MM.1S (cell line): ENCODE data around the gene GNLY.

Experiments used
- DNase-seq: peaks from one replicate; pipeline ENCODE4 v3.0.0-alpha.2; 2015
- H2AFZ ChIP-seq: fragments of 300-600 bp; sonication (generic); 2 replicates; pipeline ENCODE4 v1.6.0; 2016; ENCODE audit warnings: antibody characterized with exemption, low read length
- H3F3A ChIP-seq: fragments of 300-600 bp; sonication (generic); 2 replicates; pipeline ENCODE4 v1.6.1; 2016; ENCODE audit warnings: mild to moderate bottlenecking, antibody characterized with exemption, low read length, moderate library complexity, mixed read lengths; ENCODE audit not compliant: insufficient read depth
- H3K27ac ChIP-seq: fragments of 300-600 bp; sonication (generic); 2 replicates; pipeline ENCODE4 v1.5.1; 2016; ENCODE audit warnings: mild to moderate bottlenecking, low read length
- H3K27me3 ChIP-seq: fragments of 300-600 bp; sonication (generic); replicated peaks from 2 replicates; pipeline ENCODE4 v1.6.0; 2016; ENCODE audit warnings: low read length; ENCODE audit not compliant: insufficient read depth
- H3K36me3 ChIP-seq: fragments of 300-600 bp; sonication (generic); replicated peaks from 2 replicates; pipeline ENCODE4 v1.6.1; 2016; ENCODE audit warnings: mild to moderate bottlenecking, low read length, mixed read lengths; ENCODE audit not compliant: insufficient read depth
- H3K4me1 ChIP-seq: fragments of 300-600 bp; sonication (generic); 2 replicates; pipeline ENCODE4 v1.6.1; 2016; ENCODE audit warnings: low read length, mixed read lengths
- H3K4me2 ChIP-seq: fragments of 300-600 bp; sonication (generic); 2 replicates; pipeline ENCODE4 v1.6.0; 2016; ENCODE audit warnings: low read depth, low read length
- H3K4me3 ChIP-seq: fragments of 300-600 bp; sonication (generic); 2 replicates; pipeline ENCODE4 v1.5.1; 2016; ENCODE audit warnings: low read length, mixed read lengths
- H3K79me2 ChIP-seq: fragments of 300-600 bp; sonication (generic); 2 replicates; pipeline ENCODE4 v1.6.1; 2016; ENCODE audit warnings: mixed run types, low read length, mixed read lengths
- H3K9ac ChIP-seq: fragments of 300-600 bp; sonication (generic); 2 replicates; pipeline ENCODE4 v1.6.1; 2016; ENCODE audit warnings: low read length, mixed read lengths
- H3K9me2 ChIP-seq: fragments of 300-600 bp; sonication (generic); replicated peaks from 2 replicates; pipeline ENCODE4 v1.6.1; 2016; ENCODE audit warnings: mild to moderate bottlenecking, low read length, mixed read lengths; ENCODE audit not compliant: insufficient read depth
- H3K9me3 ChIP-seq: fragments of 300-600 bp; sonication (generic); replicated peaks from 2 replicates; pipeline ENCODE4 v1.6.1; 2016; ENCODE audit warnings: mild to moderate bottlenecking, low read length, mixed read lengths; ENCODE audit not compliant: insufficient read depth
- H4K20me1 ChIP-seq: fragments of 300-600 bp; sonication (generic); 2 replicates; pipeline ENCODE4 v1.6.1; 2016; ENCODE audit warnings: mild to moderate bottlenecking, low read length, moderate library complexity, mixed read lengths; ENCODE audit not compliant: insufficient read depth
- CTCF ChIP-seq: fragments of 300-600 bp; sonication (generic); IDR thresholded peaks from 2 replicates; pipeline ENCODE4 v1.5.1; 2016; ENCODE audit warnings: antibody characterized with exemption, low read length, mixed read lengths
- EZH2 ChIP-seq: fragments of 300-600 bp; sonication (generic); optimal IDR thresholded peaks from 2 replicates; pipeline ENCODE3; 2017; ENCODE audit warnings: low read depth, mild to moderate bottlenecking, antibody characterized with exemption, low read length, mixed read lengths
- EZH2phosphoT487 ChIP-seq: fragments of 300-600 bp; sonication (generic); IDR thresholded peaks from 2 replicates; pipeline ENCODE4 v1.6.1; 2018; ENCODE audit warnings: antibody characterized with exemption, low read length

GNLY gene

GRCh38 chr2:85741833-85742455 lies 47.8 kb downstream of the GNLY start:
- Histone ChIP-seq H3K4me1 (no peaks in the 10 kb centered on the region), H3K4me2 (no peak overlapping the region), H2AFZ (no peak overlapping the region), H3K79me2 (no peaks in the 10 kb centered on the region), H3K27me3 (no peaks in the 10 kb centered on the region), H3K9ac (no peak overlapping the region), H3K36me3 (no peaks in the 10 kb centered on the region), H3F3A (no peaks in the 10 kb centered on the region), H3K27ac (no peak overlapping the region), H3K4me3 (no peak overlapping the region), H3K9me2 (no peaks in the 10 kb centered on the region), H3K9me3 (no peaks in the 10 kb centered on the region), H4K20me1 (no peaks in the 10 kb centered on the region)
- no peak for DNase-seq
- no peak for TF ChIP-seq EZH2phosphoT487
- TF ChIP-seq CTCF: no peak
- no peak for TF ChIP-seq EZH2

GRCh38 chr2:85743304-85743978 lies 49.3 kb downstream of the GNLY start:
- Histone ChIP-seq H3F3A (peaks cover 7% of the 10 kb centered on the region), H3K36me3 (no peaks in the 10 kb centered on the region), H3K27me3 (no peaks in the 10 kb centered on the region), H3K9ac (no peak overlapping the region), H3K9me2 (no peaks in the 10 kb centered on the region), H3K4me3 (no peak overlapping the region), H3K79me2 (no peaks in the 10 kb centered on the region), H4K20me1 (no peaks in the 10 kb centered on the region), H3K9me3 (no peaks in the 10 kb centered on the region), H3K4me2 (no peak overlapping the region), H3K4me1 (peaks cover 12% of the 10 kb centered on the region), H2AFZ (no peak overlapping the region), H3K27ac (no peak overlapping the region)
- DNase-seq: no peak
- TF ChIP-seq CTCF (no peak), EZH2 (no peak), EZH2phosphoT487 (no peak)

GRCh38 chr2:85744055-85744454 lies 49.9 kb downstream of the GNLY start:
- Histone ChIP-seq H3K4me1 (peaks cover 19% of the 10 kb centered on the region), H3K4me2 (no peak overlapping the region), H3K36me3 (no peaks in the 10 kb centered on the region), H3K27ac (no peak overlapping the region), H3K4me3 (no peak overlapping the region), H3K9me2 (no peaks in the 10 kb centered on the region), H3K9ac (no peak overlapping the region), H3K27me3 (no peaks in the 10 kb centered on the region), H2AFZ (no peak overlapping the region), H3F3A (peaks cover 14% of the 10 kb centered on the region), H4K20me1 (no peaks in the 10 kb centered on the region), H3K9me3 (no peaks in the 10 kb centered on the region), H3K79me2 (no peaks in the 10 kb centered on the region)
- DNase-seq: no peak
- TF ChIP-seq EZH2phosphoT487 (no peak), EZH2 (no peak), CTCF (no peak)
